GM19023 (cell line): ENCODE measurements around the gene ITIH1.
A peak's percentile ranks its signal among the peaks of the same experiment; 100 is the strongest.
"Not testable (repeated sequence)": the region's sequence is repeated elsewhere in the genome, so short reads cannot be mapped to it uniquely, and the experiment has no call there.

Source experiments
- ATAC-seq: cut with Tn5 transposase; IDR thresholded peaks from one replicate; pipeline ENCODE4 v1.9.1; 2021; ENCODE audit warnings: mild to moderate bottlenecking, moderate library complexity; ENCODE audit not compliant: unreplicated experiment

Gene ITIH1

GRCh38 chr3:52777127-52777958, at the start of gene ITIH1:
ITIH1 (plus strand) TSS chr3:52777599; CDS start chr3:52777616, 17 bp downstream.
- no peak for ATAC-seq

- ATAC-seq: not testable (repeated sequence)
Measured at GRCh38 chr3:52728753-52729152, 48.6 kb upstream of the ITIH1 start.

GRCh38 chr3:52730681-52731080, 46.7 kb upstream of the ITIH1 start:
- ATAC-seq: no peak

GRCh38 chr3:52731590-52731989, 45.8 kb upstream of the ITIH1 start:
- no peak for ATAC-seq

- ATAC-seq: no peak
Measured at GRCh38 chr3:52733256-52733891, 44.0 kb upstream of the ITIH1 start.

- ATAC-seq: no peak
Measured at GRCh38 chr3:52739730-52740129, 37.7 kb upstream of the ITIH1 start.

- no peak for ATAC-seq
Measured at GRCh38 chr3:52742418-52743041, 34.9 kb upstream of the ITIH1 start.

GRCh38 chr3:52743152-52743551, 34.2 kb upstream of the ITIH1 start:
- ATAC-seq: no peak

- ATAC-seq: no peak
Measured at GRCh38 chr3:52743721-52744120, 33.7 kb upstream of the ITIH1 start.

GRCh38 chr3:52752045-52752660, 25.2 kb upstream of the ITIH1 start:
- ATAC-seq: no peak

- ATAC-seq: no peak
Measured at GRCh38 chr3:52754373-52754772, 23.0 kb upstream of the ITIH1 start.

- ATAC-seq: no peak
Measured at GRCh38 chr3:52756141-52756540, 21.3 kb upstream of the ITIH1 start.

GRCh38 chr3:52763466-52763865, 13.9 kb upstream of the ITIH1 start:
- ATAC-seq: no peak

- ATAC-seq: no peak
Measured at GRCh38 chr3:52769786-52770455, 7.5 kb upstream of the ITIH1 start.

GRCh38 chr3:52770496-52771333, 6.7 kb upstream of the ITIH1 start, which contains the start of gene NEK4:
NEK4 (minus strand) TSS chr3:52770940; CDS start chr3:52770746, 194 bp downstream.
- ATAC-seq: peak; percentile 96

- ATAC-seq: no peak
Measured at GRCh38 chr3:52771334-52771681, 6.1 kb upstream of the ITIH1 start.

GRCh38 chr3:52771702-52772101, 5.7 kb upstream of the ITIH1 start:
- no peak for ATAC-seq

- ATAC-seq: no peak
Measured at GRCh38 chr3:52773361-52774065, 3.9 kb upstream of the ITIH1 start.

GRCh38 chr3:52774066-52774713, 3.2 kb upstream of the ITIH1 start:
- no peak for ATAC-seq
